A549 (cell line): ENCODE results near the gene ADAM19.

ENCODE experiments used
- BHLHE40 ChIP-seq: IDR thresholded peaks from 2 replicates; pipeline ENCODE4 v1.6.1; 2012; ENCODE audit warnings: low read depth, low read length, inconsistent platforms
- CEBPB ChIP-seq, 2 experiments: fragments of >200 bp in 1 of 2; sonication (Bioruptor Twin) in 1 of 2; formaldehyde crosslinking in 1 of 2; IDR thresholded peaks; 2 replicates each; pipeline ENCODE4 v1.6.1; 2012 to 2016
- EHMT2 ChIP-seq: fragments of 200-600 bp; sonication (generic); IDR thresholded peaks from 2 replicates; pipeline ENCODE4 v1.6.1; 2016; ENCODE audit warnings: antibody characterized with exemption, low read depth, mild to moderate bottlenecking, moderate library complexity
- HDAC2 ChIP-seq: fragments of 200-600 bp; sonication (generic); IDR thresholded peaks from 2 replicates; pipeline ENCODE4 v1.6.1; 2016
- KDM1A ChIP-seq: fragments of 200-600 bp; sonication (generic); IDR thresholded peaks from 2 replicates; pipeline ENCODE4 v1.6.1; 2016; ENCODE audit warnings: low read depth, mild to moderate bottlenecking
- MYC ChIP-seq: IDR thresholded peaks from 2 replicates; pipeline ENCODE4 v1.6.1; 2012; ENCODE audit warnings: mild to moderate bottlenecking, inconsistent platforms, low read length, improper control_type of control experiment, borderline replicate concordance
- POLR2A ChIP-seq: IDR thresholded peaks from 2 replicates; pipeline ENCODE4 v1.6.1; 2012; ENCODE audit warnings: mild to moderate bottlenecking, low read length
- RAD21 ChIP-seq, 2 experiments: fragments of >200 bp in 1 of 2; sonication (Bioruptor Twin) in 1 of 2; formaldehyde crosslinking in 1 of 2; IDR thresholded peaks in 1 of 2; conservative IDR thresholded peaks in 1 of 2; 2 replicates in 1 of 2; 3 replicates in 1 of 2; pipeline ENCODE4 v1.6.1; 2012 to 2018; ENCODE audit warnings: inconsistent platforms in 1 of 2
- RFX5 ChIP-seq: fragments of 450-650 bp; IDR thresholded peaks from 2 replicates; pipeline ENCODE4 v1.7.1; 2014; ENCODE audit warnings: antibody characterized with exemption, mild to moderate bottlenecking, moderate library complexity
- TP53 ChIP-seq: fragments of 250-450 bp; sonication (Bioruptor Pico); IDR thresholded peaks from 2 replicates; pipeline ENCODE4 v1.5.0; 2021; ENCODE audit warnings: mild to moderate bottlenecking, moderate library complexity
- ZC3H11A ChIP-seq: fragments of 450-650 bp; IDR thresholded peaks from 2 replicates; pipeline ENCODE4 v1.6.1; 2014; ENCODE audit warnings: antibody characterized with exemption, mild to moderate bottlenecking
- TF ChIP-seq, protein P1 (sequence below): fragments of 200-600 bp; sonication (generic); IDR thresholded peaks from 2 replicates; pipeline ENCODE4 v1.6.1; 2016; ENCODE audit warnings: antibody characterized with exemption, mild to moderate bottlenecking, moderate library complexity
- TF ChIP-seq, protein P2 (sequence below): fragments of >200 bp; sonication (Bioruptor Twin); formaldehyde crosslinking; IDR thresholded peaks from 3 replicates; pipeline ENCODE4 v1.5.1; 2016
- TF ChIP-seq, protein P3 (sequence below): fragments of 250-450 bp; sonication (Bioruptor Pico); IDR thresholded peaks from 2 replicates; pipeline ENCODE4 v1.5.0; 2021; ENCODE audit warnings: mild to moderate bottlenecking, moderate library complexity, borderline replicate concordance

DNA sequence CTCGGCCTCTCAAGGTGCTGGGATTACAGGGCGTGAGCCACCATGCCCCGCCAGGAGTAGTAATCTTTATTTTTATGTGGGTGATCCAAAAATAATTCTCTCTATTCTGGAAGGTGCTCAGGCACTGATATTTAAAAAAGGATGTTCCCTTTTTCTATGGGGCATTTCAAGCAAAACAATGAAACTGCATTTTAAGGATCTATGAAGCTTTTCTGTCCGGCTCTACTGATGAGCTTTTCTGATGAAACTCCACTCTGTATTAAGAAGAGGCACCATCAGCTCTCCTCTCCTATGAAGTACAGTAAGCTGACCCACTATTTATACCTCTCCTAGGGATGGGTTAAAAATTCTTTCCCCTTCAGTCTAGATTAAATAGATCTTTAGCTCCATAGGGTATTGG is 7.4 kb downstream of the ADAM19 start:
- TF ChIP-seq RAD21 (conservative IDR thresholded peaks at IDR 0.05 in 1 of 2, IDR thresholded peaks at IDR 0.05 in 1 of 2), result no peak
- TF ChIP-seq, protein P1, sequence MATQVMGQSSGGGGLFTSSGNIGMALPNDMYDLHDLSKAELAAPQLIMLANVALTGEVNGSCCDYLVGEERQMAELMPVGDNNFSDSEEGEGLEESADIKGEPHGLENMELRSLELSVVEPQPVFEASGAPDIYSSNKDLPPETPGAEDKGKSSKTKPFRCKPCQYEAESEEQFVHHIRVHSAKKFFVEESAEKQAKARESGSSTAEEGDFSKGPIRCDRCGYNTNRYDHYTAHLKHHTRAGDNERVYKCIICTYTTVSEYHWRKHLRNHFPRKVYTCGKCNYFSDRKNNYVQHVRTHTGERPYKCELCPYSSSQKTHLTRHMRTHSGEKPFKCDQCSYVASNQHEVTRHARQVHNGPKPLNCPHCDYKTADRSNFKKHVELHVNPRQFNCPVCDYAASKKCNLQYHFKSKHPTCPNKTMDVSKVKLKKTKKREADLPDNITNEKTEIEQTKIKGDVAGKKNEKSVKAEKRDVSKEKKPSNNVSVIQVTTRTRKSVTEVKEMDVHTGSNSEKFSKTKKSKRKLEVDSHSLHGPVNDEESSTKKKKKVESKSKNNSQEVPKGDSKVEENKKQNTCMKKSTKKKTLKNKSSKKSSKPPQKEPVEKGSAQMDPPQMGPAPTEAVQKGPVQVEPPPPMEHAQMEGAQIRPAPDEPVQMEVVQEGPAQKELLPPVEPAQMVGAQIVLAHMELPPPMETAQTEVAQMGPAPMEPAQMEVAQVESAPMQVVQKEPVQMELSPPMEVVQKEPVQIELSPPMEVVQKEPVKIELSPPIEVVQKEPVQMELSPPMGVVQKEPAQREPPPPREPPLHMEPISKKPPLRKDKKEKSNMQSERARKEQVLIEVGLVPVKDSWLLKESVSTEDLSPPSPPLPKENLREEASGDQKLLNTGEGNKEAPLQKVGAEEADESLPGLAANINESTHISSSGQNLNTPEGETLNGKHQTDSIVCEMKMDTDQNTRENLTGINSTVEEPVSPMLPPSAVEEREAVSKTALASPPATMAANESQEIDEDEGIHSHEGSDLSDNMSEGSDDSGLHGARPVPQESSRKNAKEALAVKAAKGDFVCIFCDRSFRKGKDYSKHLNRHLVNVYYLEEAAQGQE, result no peak
- no peak for TF ChIP-seq HDAC2
- TF ChIP-seq, protein P2, sequence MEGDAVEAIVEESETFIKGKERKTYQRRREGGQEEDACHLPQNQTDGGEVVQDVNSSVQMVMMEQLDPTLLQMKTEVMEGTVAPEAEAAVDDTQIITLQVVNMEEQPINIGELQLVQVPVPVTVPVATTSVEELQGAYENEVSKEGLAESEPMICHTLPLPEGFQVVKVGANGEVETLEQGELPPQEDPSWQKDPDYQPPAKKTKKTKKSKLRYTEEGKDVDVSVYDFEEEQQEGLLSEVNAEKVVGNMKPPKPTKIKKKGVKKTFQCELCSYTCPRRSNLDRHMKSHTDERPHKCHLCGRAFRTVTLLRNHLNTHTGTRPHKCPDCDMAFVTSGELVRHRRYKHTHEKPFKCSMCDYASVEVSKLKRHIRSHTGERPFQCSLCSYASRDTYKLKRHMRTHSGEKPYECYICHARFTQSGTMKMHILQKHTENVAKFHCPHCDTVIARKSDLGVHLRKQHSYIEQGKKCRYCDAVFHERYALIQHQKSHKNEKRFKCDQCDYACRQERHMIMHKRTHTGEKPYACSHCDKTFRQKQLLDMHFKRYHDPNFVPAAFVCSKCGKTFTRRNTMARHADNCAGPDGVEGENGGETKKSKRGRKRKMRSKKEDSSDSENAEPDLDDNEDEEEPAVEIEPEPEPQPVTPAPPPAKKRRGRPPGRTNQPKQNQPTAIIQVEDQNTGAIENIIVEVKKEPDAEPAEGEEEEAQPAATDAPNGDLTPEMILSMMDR, result no peak
- no peak for TF ChIP-seq BHLHE40
- no peak for TF ChIP-seq CEBPB (IDR thresholded peaks at IDR 0.05)
- no peak for TF ChIP-seq KDM1A
- TF ChIP-seq TP53 (CRISPR knock-in tag), result no peak
- TF ChIP-seq MYC, result no peak
- no peak for TF ChIP-seq RFX5
- TF ChIP-seq POLR2A, result no peak
- TF ChIP-seq EHMT2, result no peak
- no peak for TF ChIP-seq ZC3H11A
- TF ChIP-seq, protein P3, sequence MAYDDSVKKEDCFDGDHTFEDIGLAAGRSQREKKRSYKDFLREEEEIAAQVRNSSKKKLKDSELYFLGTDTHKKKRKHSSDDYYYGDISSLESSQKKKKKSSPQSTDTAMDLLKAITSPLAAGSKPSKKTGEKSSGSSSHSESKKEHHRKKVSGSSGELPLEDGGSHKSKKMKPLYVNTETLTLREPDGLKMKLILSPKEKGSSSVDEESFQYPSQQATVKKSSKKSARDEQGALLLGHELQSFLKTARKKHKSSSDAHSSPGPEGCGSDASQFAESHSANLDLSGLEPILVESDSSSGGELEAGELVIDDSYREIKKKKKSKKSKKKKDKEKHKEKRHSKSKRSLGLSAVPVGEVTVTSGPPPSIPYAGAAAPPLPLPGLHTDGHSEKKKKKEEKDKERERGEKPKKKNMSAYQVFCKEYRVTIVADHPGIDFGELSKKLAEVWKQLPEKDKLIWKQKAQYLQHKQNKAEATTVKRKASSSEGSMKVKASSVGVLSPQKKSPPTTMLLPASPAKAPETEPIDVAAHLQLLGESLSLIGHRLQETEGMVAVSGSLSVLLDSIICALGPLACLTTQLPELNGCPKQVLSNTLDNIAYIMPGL, result no peak
